HG03060 (cell line): ENCODE data around the gene TNFSF18.
"Not testable (repeated sequence)": the region's sequence is repeated elsewhere in the genome, so short reads cannot be mapped to it uniquely, and the experiment has no call there.

Source experiments
- ATAC-seq: cut with Tn5 transposase; IDR thresholded peaks from one replicate; pipeline ENCODE4 v1.9.1; 2021; ENCODE audit warnings: low read depth, moderate number of reproducible peaks; ENCODE audit not compliant: unreplicated experiment

Gene TNFSF18, protein sequence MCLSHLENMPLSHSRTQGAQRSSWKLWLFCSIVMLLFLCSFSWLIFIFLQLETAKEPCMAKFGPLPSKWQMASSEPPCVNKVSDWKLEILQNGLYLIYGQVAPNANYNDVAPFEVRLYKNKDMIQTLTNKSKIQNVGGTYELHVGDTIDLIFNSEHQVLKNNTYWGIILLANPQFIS

DNA sequence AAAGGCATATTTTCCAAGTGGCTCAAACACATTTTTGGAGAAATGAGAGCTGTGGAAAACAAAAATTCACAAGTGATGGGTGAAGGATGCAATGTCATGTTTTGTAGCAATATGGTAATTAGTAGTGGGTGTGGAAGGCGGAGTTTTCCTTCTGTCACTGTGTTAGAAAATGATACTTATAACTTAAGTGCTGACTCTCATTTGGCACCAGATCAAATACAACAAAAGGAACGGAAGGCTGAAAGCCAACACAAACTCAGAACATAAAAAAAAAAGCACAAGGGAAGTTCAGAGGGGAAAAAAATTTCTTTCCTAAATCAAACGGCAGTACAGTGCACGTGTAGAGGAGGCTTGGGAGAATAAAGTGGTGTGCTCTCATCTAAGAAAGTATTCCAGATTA is at the start of gene TNFSF18:
TSS of gene TNFSF18 (minus strand) at position 77 of the 400 bp plus-strand sequence. CDS start at position 32, 45 bp downstream.
- no peak for ATAC-seq

DNA sequence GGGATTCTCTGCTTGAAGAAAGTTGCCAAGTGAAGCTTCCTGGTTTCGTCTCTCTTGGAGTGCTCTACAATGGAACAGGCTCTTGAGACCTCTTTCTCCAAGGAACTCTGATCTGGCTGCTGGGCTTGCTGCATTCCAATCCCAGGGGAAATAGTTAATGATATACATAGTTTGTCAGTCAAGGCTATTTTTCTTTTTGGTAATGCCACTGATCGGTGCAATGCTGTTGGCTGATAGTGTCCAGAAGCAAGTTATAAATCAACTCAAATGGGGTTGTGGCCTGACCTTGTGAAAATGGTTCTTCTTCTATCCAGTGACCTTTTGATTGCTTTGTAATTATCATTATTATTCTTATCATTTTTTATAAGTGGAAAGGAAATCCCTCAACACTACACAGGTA is 48.4 kb upstream of the TNFSF18 start:
- ATAC-seq, result no peak

DNA sequence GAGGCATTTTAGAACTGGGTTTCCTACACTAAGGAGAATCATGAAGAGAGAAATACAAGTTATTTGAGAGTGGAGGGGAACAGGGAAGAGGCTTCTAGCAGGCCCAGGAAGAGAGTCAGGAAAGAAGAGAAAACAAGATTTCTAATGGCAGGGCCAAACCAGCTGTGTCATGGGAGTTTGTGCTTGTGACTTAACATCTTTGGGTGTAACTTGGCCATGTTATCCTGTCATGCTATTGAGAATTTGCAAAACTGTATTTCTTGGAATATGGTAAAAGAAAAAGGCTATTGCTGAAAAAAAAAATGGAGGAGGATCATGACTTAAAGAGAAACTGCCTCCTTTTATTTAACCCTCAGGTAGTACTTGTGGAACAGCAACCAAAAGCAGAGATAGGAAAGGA is 47.4 kb upstream of the TNFSF18 start:
- no peak for ATAC-seq

DNA sequence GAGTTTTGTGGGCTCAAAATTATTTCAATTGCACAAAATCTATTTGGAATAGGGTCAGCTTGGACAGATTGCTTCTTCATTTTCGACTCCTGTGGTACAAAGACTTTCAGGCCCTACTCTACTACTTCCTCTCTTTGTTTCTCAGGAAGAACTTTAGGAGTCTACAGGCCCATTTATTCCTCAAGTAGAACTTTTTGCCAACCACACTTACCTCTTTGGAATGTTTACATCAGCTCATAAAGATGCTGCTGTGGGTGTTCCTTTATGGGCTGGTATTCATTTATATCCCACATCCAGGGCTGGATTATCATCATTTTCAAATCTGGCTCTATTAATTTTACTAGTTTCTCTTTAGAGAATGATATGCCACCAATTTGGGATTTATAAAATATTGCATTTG is 46.3 kb upstream of the TNFSF18 start:
- no peak for ATAC-seq

DNA sequence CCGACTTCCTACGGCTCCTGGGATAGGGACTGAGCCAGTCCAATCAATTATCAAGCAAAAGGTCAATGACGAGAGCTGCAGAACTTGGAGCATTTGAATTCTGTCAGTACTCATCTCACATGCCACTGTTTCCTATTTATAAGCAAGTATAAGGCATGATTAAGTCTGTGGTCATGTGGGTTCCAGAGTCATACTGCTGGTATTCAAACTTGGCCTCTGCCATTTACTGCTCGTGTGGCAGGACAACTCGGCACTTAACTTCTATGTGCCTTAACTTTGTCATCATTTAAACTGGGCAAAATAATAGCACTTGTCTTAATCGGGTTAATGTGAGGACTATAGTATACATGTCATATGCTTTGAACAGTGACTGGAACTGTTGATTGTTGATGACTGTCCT is 44.9 kb upstream of the TNFSF18 start:
- no peak for ATAC-seq

DNA sequence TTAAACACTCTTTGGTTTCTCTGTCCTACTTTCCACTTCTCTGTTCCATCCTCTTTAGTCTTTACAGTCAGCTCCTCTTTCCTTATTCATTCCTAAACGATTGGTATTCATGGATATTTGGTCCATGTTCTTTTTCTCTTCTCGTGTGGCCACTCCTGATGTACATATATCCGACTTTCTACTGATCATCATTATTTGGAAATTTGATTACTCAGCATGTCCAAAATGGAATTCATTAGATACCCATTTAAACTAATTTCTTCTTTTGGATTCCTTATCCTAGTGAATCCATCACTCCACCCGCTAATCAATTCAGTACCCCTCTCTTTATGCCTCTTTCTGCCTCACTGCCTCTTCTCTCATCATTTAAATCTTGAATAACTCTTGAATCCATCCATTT is 43.8 kb upstream of the TNFSF18 start:
- no peak for ATAC-seq

DNA sequence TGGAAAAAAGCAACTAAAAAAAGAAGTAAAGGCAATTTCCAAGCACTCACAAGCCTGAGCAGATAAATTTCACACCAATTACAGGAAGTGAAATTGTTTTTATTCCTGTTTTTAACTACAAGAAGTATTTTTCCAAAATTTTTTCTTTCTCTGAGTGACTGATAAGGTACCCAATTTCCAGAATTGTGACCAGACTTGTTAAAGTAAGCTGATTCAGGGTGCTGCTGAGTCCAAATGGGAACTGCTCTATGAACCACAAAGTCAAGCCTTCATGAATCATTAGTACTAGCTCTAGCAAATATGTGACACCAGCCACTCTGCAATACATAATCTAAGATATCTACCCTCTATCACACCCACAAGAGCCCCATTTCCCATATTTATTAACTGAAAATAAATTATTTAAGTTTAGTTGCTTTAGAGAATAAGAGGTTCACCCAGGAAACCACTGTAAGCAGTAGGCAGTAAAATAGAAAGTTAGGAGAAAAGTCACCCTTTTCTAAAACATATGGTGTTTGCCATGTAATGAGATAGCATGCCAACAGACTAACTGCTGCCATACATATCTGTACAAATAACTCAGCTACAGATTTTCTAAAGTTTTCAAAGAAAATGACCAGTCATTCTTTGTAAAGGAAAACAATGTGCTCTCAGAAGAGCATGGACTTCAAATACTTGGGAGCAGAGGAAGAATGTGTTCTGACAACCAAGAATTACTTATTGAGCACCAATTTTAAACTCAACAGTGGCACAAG is 43.1 kb upstream of the TNFSF18 start:
- no peak for ATAC-seq

DNA sequence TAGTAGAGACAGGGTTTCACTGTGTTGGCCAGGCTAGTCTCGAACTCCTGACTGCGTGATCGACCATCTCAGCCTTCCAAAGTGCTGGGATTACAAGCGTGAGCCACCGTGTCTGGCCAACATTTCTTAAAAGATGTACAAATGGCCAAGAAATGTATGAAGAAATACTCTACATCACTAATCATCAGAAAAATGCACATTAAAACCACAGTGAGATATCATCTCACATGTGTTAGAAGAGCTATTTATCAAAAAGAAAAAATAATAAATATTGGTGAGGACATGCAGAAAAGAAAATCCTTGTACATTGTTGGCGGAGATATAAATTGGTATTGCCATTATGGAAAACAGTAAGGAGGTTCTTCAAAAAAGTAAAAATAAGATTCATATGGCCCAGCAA is 33.6 kb upstream of the TNFSF18 start:
- ATAC-seq, result no peak

DNA sequence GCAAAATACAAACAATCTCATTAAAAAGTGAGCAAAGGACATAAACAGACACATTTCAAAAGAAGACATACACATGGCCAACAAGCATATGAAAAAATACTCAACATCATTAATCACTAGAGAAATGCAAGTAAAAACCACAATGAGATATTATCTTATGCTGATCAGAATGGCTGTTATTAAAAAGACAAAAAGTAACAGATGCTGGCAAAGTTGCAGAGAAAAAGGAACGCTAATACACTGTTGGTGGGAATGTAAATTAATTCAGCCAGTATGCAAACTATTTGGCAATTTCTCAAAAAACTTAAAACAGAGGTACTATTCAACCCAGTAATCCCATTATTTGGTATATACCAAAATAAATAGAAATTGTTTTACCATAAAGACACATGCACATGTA is 32.2 kb upstream of the TNFSF18 start:
- ATAC-seq, result no peak

DNA sequence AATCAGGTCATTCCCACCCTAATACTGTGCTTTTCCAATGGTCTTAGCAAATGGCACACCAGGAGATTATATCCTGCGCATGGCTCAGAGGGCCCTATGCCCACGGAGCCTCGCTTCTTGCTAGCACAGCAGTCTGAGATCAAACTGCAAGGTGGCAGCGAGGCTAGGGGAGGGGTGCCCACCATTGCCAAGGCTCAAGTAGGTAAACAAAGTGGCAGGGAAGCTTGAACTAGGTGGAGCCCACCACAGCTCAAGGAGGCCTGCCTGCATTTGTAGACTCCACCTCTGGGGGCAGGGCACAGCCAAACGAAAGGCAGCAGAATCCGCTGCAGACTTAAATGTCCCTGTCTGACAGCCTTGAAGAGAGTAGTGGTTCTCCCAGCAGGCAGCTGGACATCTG is 23.5 kb upstream of the TNFSF18 start:
- not testable (repeated sequence) for ATAC-seq

DNA sequence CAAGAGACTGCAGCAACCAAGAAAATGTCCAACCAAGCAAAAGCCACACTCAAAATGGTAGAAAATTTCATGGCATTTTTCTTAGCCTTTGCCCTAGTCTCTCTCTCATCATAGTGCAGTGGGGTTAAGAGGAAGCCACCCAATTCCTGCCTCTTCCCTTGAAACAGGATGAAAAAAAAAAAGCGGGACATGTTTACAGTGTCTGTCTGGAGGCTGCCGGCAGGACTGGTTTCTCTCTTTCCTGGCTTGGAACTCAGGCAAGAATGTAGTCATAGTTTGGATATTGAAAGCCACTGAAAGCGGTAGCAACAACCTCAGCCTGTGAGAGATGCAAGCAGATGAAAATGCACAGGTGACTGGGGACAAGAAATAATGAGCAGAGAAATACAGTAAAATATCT is 13.3 kb upstream of the TNFSF18 start:
- ATAC-seq, result no peak

DNA sequence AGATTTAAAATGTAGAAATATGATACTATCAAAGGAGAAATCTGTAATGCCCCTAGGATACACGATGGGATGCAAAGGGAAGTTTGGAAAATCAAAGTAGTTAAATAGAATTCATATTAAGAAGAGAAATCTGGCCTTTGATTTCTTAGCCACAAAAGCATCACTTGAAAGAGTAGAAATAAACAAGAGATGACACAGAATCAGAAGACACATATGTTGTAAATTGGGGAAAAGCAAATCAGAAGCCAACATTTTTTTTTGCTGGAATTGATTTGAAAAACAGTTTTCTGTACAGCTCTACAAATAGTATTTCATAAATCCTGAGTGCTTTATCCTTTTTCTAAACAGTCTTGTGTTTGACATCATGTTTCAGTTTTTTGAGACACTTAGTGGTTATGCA is 12.4 kb upstream of the TNFSF18 start:
- ATAC-seq, result no peak

DNA sequence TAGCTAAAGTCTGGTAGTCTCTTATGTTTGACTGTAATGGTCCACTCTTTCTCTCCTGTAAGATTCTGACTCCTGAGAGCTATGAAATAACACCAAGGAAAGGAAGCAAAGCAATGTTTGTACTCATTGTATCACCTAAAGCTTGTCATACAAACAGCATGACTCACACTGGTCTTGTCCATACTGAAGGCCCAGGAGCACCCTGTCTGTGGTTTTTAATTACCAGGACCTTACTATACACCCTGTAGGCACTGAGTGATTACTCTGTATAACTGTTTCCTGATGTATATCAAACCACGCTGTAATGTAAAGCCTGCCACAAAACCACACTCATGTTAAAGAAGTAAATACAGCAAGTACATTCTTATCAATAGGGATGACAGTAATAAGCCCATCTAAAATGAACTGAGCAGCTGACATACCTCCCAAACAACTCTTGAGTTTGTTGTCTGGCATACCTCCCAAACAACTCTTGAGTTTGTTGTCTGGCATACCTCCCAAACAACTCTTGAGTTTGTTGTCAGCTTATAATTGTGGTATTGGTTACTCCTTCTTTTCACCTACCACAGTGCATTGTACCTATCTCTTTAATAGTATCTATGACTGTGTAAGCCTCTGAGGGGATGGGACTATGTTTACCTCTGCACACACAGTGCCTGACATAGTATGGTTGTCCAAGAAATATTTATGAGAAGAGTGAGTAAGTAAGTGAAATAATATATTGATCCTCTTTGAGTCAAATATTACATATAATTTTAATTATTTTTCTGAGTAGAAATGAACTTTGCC is 11.6 kb upstream of the TNFSF18 start:
- no peak for ATAC-seq

DNA sequence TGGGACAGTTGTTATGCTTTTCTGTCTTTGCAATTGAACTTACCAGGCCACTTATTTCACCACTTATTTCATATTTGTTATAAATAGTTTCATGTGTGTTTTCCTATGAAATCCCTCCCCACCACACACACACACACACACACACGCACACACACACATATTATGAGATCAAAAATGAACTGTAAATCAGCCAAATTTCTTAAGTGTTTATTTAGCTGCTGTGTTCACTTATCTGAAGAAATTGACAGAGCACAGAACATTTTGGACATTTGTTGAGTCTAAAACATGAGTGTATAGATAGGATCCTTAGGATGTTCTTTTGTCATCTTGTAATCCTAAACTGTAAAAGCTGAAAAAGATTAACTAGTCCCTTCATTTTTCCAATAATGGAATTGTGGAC is 7.8 kb upstream of the TNFSF18 start:
- no peak for ATAC-seq

DNA sequence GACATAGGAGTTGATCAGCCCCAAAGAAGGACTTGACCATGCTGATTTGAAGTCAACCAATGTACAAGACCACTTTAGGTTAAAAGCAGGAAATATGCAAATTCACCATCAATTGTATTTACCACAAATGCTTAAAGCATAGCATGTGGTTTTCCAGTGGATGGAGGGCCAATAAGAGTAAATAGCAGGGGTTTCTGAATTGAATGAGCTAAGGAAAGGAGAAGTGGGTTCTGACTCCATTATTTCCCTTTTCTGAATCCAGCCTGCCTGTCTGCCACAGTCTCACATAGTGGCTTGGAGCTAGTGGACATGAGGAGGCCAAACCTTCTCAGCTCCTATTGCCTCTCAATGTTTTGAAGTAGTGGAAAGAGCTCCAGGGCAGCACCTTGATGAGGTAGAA is 7.2 kb upstream of the TNFSF18 start:
- ATAC-seq, result no peak

DNA sequence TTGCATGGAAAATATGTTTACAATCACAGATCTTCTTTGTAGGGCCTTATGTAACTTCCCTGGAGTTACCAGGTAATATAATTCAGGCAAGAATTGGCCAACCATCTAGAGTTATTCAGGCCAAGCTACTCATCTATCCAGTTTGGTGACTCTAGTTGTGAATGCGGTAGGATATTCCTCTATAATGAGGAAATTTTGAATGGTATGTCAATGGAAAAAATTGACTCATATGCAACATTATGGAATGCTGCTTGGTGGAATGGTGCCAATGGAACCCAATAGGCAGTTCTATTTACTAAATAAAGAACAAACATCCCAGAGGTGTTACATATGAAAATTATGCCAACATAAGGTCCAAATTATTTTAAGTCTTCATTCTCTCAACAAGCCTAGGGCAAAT is 5.6 kb upstream of the TNFSF18 start:
- ATAC-seq, result no peak

DNA sequence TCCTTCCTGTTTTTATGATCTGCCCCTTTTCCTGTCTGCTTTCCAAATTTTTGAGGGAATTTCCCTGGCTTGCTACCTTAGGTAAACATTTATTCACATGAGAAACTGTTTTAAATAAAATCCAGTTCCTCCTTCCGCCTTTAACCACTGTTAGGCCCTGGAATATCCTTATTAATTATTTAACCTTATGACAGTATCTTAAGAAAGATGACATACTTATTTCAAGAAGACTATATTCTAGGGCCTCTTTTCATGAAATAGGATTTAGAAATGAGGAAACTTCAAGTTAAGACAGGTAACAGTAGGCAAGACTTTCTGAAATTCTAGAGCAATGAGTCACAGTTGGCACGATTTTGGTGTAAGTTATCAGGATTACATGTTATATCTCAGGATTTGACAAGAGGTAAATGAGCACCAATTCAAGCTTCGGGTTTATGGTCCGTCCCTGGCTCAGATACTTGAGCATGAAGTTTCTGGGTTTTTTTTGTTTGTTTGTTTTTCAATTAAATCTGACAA is 2.0 kb upstream of the TNFSF18 start:
- ATAC-seq, result no peak

DNA sequence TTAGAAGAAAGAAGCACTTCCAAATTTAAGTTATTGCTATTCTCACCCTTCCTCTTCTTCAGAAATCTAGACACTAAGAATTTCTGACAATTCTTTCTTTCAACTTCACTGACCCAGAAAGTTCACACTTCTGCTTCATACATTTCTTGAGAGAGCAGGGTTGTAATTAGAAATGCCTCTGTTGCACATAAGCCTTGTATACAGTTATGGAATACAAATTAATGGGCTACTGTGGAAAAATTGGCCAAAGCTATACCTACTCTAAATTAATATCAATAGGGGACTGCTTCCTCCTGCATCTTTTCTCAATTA is 1.5 kb downstream of the TNFSF18 start:
- ATAC-seq, result no peak

DNA sequence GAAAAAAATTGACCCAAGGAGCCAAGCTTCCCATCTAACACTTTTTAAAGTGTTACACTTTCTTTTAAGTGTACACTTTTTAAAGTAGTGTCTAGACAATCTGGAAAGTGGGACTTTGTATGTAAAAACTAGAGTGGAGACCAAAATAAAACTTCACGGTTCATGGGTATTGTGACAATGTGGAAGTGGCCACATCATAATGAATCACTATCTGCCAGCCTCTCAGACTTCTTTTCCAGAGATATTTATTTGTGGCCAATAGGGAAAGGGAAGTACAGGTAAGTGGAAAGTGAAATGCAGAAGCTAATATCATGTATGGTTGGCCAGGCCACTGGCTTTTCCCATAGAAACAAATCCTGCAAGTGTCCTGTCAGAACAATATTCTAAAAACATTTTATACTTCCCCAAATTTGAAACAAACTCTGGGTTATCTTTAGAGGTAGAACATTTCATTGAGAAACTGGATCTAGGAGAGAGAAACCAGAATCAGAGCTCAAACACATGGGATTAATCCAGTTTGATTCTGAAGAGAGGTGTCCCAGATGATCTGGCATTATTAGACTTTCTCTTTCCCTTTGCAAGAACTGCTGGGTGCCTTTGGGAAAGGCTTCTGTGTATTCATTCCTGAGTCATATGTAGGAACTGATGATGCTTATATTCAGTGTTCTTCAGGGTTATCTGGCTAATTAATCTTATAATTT is 2.0 kb downstream of the TNFSF18 start:
- no peak for ATAC-seq

DNA sequence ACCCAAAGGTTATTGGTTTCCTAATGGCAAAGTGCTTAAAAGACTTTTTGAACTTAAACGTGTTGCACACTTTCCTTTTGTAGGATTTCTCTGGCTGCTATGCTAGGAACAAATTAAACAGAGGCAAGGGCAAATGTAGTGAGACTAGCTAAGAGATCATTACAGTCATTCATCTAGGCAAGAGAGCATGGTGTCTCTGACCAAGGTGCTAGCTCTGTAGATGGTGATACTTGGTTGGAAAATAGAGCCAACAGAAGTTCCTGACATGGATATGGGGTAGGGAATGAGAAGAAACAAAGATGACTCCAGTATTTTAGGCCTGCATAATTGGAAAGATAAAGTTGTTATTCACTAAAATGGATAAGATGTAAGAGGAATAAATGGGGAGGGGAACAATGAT is 6.1 kb downstream of the TNFSF18 start:
- ATAC-seq, result no peak

DNA sequence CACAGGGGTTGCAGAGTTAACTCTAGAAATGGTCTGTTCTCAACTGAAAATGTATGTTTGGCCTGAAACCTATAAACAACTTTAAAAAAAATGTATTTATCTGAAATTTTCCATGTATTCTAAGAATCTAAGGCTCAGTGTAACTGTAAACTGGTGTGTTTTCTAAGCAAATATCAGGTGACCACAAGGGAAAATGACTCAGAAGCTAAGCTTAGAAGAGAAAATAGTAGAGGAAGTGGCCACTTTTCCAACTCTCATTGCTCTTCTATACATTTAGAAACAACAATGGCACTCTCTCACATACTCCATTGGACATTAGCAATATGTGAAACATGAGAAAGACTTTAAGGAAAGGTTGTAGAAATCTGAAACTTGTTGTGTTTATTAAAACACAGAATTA is 7.5 kb downstream of the TNFSF18 start:
- no peak for ATAC-seq
